Transverse colon (tissue), 4 donors: ENCODE measurements around the gene AKAP13.

Source experiments
- POLR2A ChIP-seq: fragments of 450-650 bp; IDR thresholded peaks from one replicate; pipeline ENCODE4 v1.6.1; 2016; ENCODE audit warnings: antibody characterized with exemption, mild to moderate bottlenecking, moderate library complexity
- POLR2AphosphoS5 ChIP-seq, 3 donors: sonication (generic); formaldehyde crosslinking; IDR thresholded peaks; one replicate each; pipeline ENCODE4 v1.6.1; 2016; ENCODE audit warnings: antibody characterized with exemption in 3 of 3
- TF ChIP-seq, protein P1 (sequence below), 5 experiments: fragments of 200-600 bp in 3 of 5; fragments of 450-650 bp in 2 of 5; sonication (generic) in 3 of 5; IDR thresholded peaks; 1 replicate in 2 of 5; 2 replicates in 3 of 5; pipeline ENCODE4 v1.5.1; 2016 to 2017; ENCODE audit warnings: antibody characterized with exemption in 5 of 5, inconsistent platforms in 3 of 5, mild to moderate bottlenecking in 2 of 5, moderate library complexity in 1 of 5

GRCh38 chr15:85331655-85332285 lies 48.6 kb upstream of the AKAP13 start:
- TF ChIP-seq, protein P1, sequence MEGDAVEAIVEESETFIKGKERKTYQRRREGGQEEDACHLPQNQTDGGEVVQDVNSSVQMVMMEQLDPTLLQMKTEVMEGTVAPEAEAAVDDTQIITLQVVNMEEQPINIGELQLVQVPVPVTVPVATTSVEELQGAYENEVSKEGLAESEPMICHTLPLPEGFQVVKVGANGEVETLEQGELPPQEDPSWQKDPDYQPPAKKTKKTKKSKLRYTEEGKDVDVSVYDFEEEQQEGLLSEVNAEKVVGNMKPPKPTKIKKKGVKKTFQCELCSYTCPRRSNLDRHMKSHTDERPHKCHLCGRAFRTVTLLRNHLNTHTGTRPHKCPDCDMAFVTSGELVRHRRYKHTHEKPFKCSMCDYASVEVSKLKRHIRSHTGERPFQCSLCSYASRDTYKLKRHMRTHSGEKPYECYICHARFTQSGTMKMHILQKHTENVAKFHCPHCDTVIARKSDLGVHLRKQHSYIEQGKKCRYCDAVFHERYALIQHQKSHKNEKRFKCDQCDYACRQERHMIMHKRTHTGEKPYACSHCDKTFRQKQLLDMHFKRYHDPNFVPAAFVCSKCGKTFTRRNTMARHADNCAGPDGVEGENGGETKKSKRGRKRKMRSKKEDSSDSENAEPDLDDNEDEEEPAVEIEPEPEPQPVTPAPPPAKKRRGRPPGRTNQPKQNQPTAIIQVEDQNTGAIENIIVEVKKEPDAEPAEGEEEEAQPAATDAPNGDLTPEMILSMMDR (IDR thresholded peaks at IDR 0.05) = no peak
- TF ChIP-seq POLR2A = no peak
- TF ChIP-seq POLR2AphosphoS5 (IDR thresholded peaks at IDR 0.05) = no peak
